Neutrophil (primary cell): Measurements from ENCODE around the gene TTC7B.

Experiments used
- H3K27ac ChIP-seq: fragments of 200-600 bp; sonication (generic); 2 replicates; pipeline ENCODE4 v1.5.1; 2016; ENCODE audit warnings: mild to moderate bottlenecking, moderate library complexity
- H3K27me3 ChIP-seq: fragments of 200-600 bp; sonication (generic); 2 replicates; pipeline ENCODE4 v1.6.0; 2016; ENCODE audit warnings: mild to moderate bottlenecking
- H3K36me3 ChIP-seq: fragments of 200-600 bp; sonication (generic); 2 replicates; pipeline ENCODE4 v1.5.1; 2017
- H3K4me1 ChIP-seq, 2 experiments: fragments of 200-600 bp in 1 of 2; sonication (generic) in 1 of 2; 1 replicate in 1 of 2; 2 replicates in 1 of 2; pipeline versions ENCODE4 v1.5.1 to v1.6.1; 2013 to 2016; ENCODE audit warnings: low read depth in 1 of 2, low read length in 1 of 2, mild to moderate bottlenecking in 1 of 2, moderate library complexity in 1 of 2; ENCODE audit not compliant: control insufficient read depth in 1 of 2, insufficient read depth in 1 of 2
- H3K4me3 ChIP-seq, 2 experiments: fragments of 200-600 bp in 1 of 2; sonication (generic) in 1 of 2; 1 replicate in 1 of 2; 2 replicates in 1 of 2; pipeline ENCODE4 v1.5.1; 2013 to 2016; ENCODE audit warnings: low read depth in 1 of 2, low read length in 1 of 2, mild to moderate bottlenecking in 1 of 2, moderate library complexity in 1 of 2
- H3K9me3 ChIP-seq: fragments of 200-600 bp; sonication (generic); 2 replicates; pipeline ENCODE4 v1.5.1; 2016
- CTCF ChIP-seq: fragments of 200-600 bp; sonication (generic); IDR thresholded peaks from 2 replicates; pipeline ENCODE4 v1.5.1; 2016; ENCODE audit warnings: antibody characterized with exemption

Gene TTC7B

GRCh38 chr14:90630171-90630806, 185.9 kb downstream of the TTC7B start:
- H3K4me3 ChIP-seq: peak overlapping the region; percentile 55 to 57
- no peaks in the 10 kb centered on the region for H3K9me3 ChIP-seq
- no peaks in the 10 kb centered on the region for H3K27me3 ChIP-seq
- TF ChIP-seq CTCF: no peak
- peaks cover 37 to 41% of the 10 kb centered on the region in 2 experiments for H3K4me1 ChIP-seq
- H3K27ac ChIP-seq: peak overlapping the region; percentile 89
- peaks cover 3% of the 10 kb centered on the region for H3K36me3 ChIP-seq

GRCh38 chr14:90629471-90629870, 186.8 kb downstream of the TTC7B start:
- Histone ChIP-seq H3K4me1 (peaks cover 37 to 41% of the 10 kb centered on the region in 2 experiments), H3K9me3 (no peaks in the 10 kb centered on the region)

GRCh38 chr14:90628825-90629224, 187.4 kb downstream of the TTC7B start:
- TF ChIP-seq CTCF: no peak
- Histone ChIP-seq H3K27me3 (no peaks in the 10 kb centered on the region), H3K27ac (peak overlapping the region; percentile 14), H3K4me1 (peaks cover 37 to 41% of the 10 kb centered on the region in 2 experiments), H3K9me3 (no peaks in the 10 kb centered on the region), H3K36me3 (peaks cover 12% of the 10 kb centered on the region), H3K4me3 (no peak overlapping the region)

More at GRCh38 chr14:90629471-90629870, 186.8 kb downstream of the TTC7B start:
- Histone ChIP-seq H3K4me3 (peak overlapping the region; percentile 55 to 57), H3K36me3 (peaks cover 10% of the 10 kb centered on the region), H3K27ac (peak overlapping the region; percentile 89), H3K27me3 (no peaks in the 10 kb centered on the region)
- no peak for TF ChIP-seq CTCF

- Histone ChIP-seq H3K4me3 (no peak overlapping the region), H3K36me3 (peaks cover 15% of the 10 kb centered on the region), H3K4me1 (peaks cover 37 to 41% of the 10 kb centered on the region in 2 experiments), H3K27me3 (no peaks in the 10 kb centered on the region), H3K9me3 (no peaks in the 10 kb centered on the region), H3K27ac (no peak overlapping the region)
- no peak for TF ChIP-seq CTCF
These were observed 188.8 kb downstream of the TTC7B start for GRCh38 chr14:90627478-90627877.

- Histone ChIP-seq H3K4me1 (peaks cover 32 to 35% of the 10 kb centered on the region in 2 experiments), H3K27ac (no peak overlapping the region), H3K4me3 (no peak overlapping the region), H3K9me3 (no peaks in the 10 kb centered on the region), H3K27me3 (no peaks in the 10 kb centered on the region), H3K36me3 (peaks cover 17% of the 10 kb centered on the region)
- no peak for TF ChIP-seq CTCF
These were observed 189.7 kb downstream of the TTC7B start for GRCh38 chr14:90626550-90626949.
